ENCODE measurements around the gene NRSN2. TPM values are rescaled to one million over a fixed set of nuclear protein-coding genes. Genes with fewer than 3 reads are reported as not detected.

Gene NRSN2
- polyA plus RNA-seq, 1 of the 3 experiments (the other 2 are of a cell fraction) = 146 TPM

DNA sequence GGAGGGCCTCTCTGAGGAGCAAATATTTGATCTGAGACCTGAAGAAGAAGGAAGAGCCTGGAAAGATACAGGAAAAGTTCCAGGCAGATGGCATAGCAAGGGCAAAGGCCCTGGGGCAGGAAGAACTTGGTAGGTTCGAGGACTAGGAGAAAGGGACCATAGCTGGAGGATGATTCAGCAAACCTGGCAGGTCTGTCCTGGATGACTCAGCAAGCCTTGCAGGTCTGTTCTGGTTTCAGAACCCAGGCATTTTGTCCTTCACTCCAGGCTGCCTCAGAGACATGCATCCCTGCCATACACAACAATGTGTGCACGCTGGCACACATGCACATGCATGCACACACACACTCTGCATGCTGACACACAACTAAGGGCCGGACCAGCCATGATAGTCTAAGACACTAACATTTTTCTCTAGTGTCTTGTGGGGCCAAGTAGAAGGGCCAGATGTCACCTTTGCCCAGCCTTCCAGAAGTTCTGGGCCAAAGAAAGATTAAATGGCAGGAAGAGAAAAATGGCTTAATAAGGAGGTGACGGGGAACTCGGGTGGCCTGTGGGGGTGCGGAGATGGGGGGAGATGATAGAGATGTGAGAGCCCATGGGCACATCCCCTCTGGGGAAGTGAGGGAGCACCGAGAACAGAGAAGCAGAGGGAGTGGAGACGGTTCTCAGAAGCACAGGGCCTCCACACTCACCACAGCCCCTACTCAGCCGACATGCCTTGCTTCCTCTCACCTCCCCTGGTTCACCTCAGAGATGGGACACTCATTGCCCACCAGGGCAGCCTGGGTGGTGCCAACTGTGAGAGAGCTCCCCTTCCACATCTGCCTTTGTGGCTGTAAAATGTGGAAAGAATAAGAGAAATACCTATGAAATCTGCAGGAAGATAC, 18.2 kb downstream of the NRSN2 start (continued):
- TF ChIP-seq, protein P1, sequence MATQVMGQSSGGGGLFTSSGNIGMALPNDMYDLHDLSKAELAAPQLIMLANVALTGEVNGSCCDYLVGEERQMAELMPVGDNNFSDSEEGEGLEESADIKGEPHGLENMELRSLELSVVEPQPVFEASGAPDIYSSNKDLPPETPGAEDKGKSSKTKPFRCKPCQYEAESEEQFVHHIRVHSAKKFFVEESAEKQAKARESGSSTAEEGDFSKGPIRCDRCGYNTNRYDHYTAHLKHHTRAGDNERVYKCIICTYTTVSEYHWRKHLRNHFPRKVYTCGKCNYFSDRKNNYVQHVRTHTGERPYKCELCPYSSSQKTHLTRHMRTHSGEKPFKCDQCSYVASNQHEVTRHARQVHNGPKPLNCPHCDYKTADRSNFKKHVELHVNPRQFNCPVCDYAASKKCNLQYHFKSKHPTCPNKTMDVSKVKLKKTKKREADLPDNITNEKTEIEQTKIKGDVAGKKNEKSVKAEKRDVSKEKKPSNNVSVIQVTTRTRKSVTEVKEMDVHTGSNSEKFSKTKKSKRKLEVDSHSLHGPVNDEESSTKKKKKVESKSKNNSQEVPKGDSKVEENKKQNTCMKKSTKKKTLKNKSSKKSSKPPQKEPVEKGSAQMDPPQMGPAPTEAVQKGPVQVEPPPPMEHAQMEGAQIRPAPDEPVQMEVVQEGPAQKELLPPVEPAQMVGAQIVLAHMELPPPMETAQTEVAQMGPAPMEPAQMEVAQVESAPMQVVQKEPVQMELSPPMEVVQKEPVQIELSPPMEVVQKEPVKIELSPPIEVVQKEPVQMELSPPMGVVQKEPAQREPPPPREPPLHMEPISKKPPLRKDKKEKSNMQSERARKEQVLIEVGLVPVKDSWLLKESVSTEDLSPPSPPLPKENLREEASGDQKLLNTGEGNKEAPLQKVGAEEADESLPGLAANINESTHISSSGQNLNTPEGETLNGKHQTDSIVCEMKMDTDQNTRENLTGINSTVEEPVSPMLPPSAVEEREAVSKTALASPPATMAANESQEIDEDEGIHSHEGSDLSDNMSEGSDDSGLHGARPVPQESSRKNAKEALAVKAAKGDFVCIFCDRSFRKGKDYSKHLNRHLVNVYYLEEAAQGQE (IDR thresholded peaks at IDR 0.05; ENCODE audit: low read depth, low read length) = no peak

DNA sequence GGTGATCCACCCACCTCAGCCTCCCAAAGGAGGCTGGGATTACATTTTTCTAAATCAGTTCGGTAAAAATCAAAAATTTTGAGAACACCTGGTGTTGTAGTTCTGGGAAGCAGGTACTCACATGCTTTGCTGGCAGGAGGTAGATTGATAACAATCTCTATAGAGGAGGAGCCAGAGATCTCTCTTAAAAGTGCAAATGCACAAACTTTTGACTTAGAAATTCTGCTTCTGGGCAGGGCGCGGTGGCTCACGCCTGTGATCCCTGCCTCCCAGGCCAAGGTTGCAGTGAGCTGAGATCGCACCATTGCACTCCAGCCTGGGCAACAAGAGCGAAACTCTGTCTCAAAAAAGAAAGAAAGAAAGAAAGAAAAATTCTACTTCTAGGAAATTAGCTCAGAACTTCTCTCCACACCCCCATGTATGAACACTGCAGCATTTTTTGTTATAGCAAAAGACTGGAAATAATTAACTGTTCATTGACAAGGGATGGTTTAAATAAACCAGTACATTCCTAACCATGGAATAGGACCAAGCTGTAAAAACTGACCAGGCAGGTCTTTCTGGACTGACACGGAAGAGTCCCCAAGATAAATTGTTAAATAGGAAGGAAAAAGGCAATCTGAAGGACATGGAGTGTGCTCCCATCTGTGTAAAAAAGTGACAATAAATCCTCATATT, 19.3 kb downstream of the NRSN2 start:
- H3F3A ChIP-seq (replicated peaks; ENCODE audit: insufficient read depth) = no peaks in the 10 kb centered on the region
- H3K9me3 ChIP-seq = no peaks in the 10 kb centered on the region
- H3K27me3 ChIP-seq (ENCODE audit: insufficient read depth) = no peaks in the 10 kb centered on the region
- H3K4me1 ChIP-seq (ENCODE audit: control insufficient read depth in 1 of 2, insufficient read depth in 2 of 2, low read depth in 1 of 2, low read length in 1 of 2) = peaks cover 3 to 12% of the 10 kb centered on the region in 2 experiments; a peak in 2 of 4 replicates
- H3K9me2 ChIP-seq = no peaks in the 10 kb centered on the region
- ChIA-PET CTCF (interaction anchor here (0.9 to 2.5 kb wide), 4 partner anchors 11 to 66 kb away, joined by 3 to 9 read pairs (median 8); no protein-coding TSS in a partner anchor), POLR2A (interaction anchor here (0.7 to 0.8 kb wide), 2 partner anchors 19 to 80 kb away, joined by 3 to 7 read pairs; no protein-coding TSS in a partner anchor)
- no peaks in the 10 kb centered on the region for H4K20me1 ChIP-seq (ENCODE audit: insufficient read depth)
- WGBS (ENCODE audit: low lambda C conversion rate) = 82% methylated on average over 7 of the region's 7 CpGs
- H3K4me2 ChIP-seq = no peak overlapping the region
- H3K27ac ChIP-seq (ENCODE audit: low read depth in 2 of 2, low read length in 1 of 2) = no peak overlapping the region
- no peaks in the 10 kb centered on the region for H3K79me2 ChIP-seq (ENCODE audit: insufficient read depth)
- H2AFZ ChIP-seq (ENCODE audit: low read depth) = no peak overlapping the region
- H3K4me3 ChIP-seq (ENCODE audit: low read depth in 2 of 2, low read length in 1 of 2) = no peak overlapping the region
- H3K36me3 ChIP-seq (replicated peaks in 1 of 2; ENCODE audit: control insufficient read depth in 1 of 2, insufficient read depth in 2 of 2, low read length in 1 of 2) = no peaks in the 10 kb centered on the region
- DNase-seq = no peak
- TF ChIP-seq SMC3 (IDR thresholded peaks at IDR 0.05; ENCODE audit: low read depth, low read length) (no peak), ELF1 (IDR thresholded peaks at IDR 0.05) (no peak), RCOR1 (IDR thresholded peaks at IDR 0.05; ENCODE audit: low read length) (no peak), TCF12 (IDR thresholded peaks at IDR 0.05) (no peak), EZH2phosphoT487 (IDR thresholded peaks at IDR 0.05; ENCODE audit: borderline replicate concordance, low read depth) (no peak), TEAD4 (IDR thresholded peaks at IDR 0.05; ENCODE audit: borderline replicate concordance, insufficient read depth) (no peak), CHD2 (IDR thresholded peaks at IDR 0.05; ENCODE audit: low read length, partially characterized antibody) (no peak), YY1 (IDR thresholded peaks at IDR 0.05; ENCODE audit: low read depth) (no peak), MEF2A (IDR thresholded peaks at IDR 0.05; ENCODE audit: borderline replicate concordance, low read depth) (no peak)
- TF ChIP-seq, protein P2, sequence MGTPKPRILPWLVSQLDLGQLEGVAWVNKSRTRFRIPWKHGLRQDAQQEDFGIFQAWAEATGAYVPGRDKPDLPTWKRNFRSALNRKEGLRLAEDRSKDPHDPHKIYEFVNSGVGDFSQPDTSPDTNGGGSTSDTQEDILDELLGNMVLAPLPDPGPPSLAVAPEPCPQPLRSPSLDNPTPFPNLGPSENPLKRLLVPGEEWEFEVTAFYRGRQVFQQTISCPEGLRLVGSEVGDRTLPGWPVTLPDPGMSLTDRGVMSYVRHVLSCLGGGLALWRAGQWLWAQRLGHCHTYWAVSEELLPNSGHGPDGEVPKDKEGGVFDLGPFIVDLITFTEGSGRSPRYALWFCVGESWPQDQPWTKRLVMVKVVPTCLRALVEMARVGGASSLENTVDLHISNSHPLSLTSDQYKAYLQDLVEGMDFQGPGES (IDR thresholded peaks at IDR 0.05; ENCODE audit: low read depth, low read length) = no peak
- no peak overlapping the region for H3K9ac ChIP-seq
